GOT3 (cell line): ENCODE measurements around the gene RGS12.

Source experiments
- DNase-seq: peaks from one replicate; lab custom pipeline; 2025; ENCODE audit warnings: mixed read lengths; lab: John Stamatoyannopoulos, UW

Gene RGS12

GRCh38 chr4:3280466-3280865 lies 12.4 kb upstream of the RGS12 start:
- no peak for DNase-seq

- no peak for DNase-seq
Observed at GRCh38 chr4:3283483-3283882, 9.3 kb upstream of the RGS12 start.

GRCh38 chr4:3283916-3284315 lies 8.9 kb upstream of the RGS12 start:
- no peak for DNase-seq

GRCh38 chr4:3284734-3285557 lies 7.9 kb upstream of the RGS12 start:
- DNase-seq, result no peak

- no peak for DNase-seq
Observed at GRCh38 chr4:3285558-3286334, 7.1 kb upstream of the RGS12 start.

GRCh38 chr4:3286335-3287175 lies 6.3 kb upstream of the RGS12 start:
- DNase-seq, result no peak

- DNase-seq, result no peak
Observed at GRCh38 chr4:3287271-3287971, 5.4 kb upstream of the RGS12 start.

- DNase-seq, result no peak
Observed at GRCh38 chr4:3287972-3288570, 4.8 kb upstream of the RGS12 start.

- DNase-seq, result no peak
Observed at GRCh38 chr4:3288571-3289094, 4.2 kb upstream of the RGS12 start.

- no peak for DNase-seq
Observed at GRCh38 chr4:3290476-3290875, 2.3 kb upstream of the RGS12 start.

- no peak for DNase-seq
Observed at GRCh38 chr4:3290889-3291321, 1.9 kb upstream of the RGS12 start.

- no peak for DNase-seq
Observed at GRCh38 chr4:3291411-3291968, 1.3 kb upstream of the RGS12 start.

- no peak for DNase-seq
Observed at GRCh38 chr4:3291969-3292570, 751 bp upstream of the RGS12 start.

- DNase-seq, result no peak
Observed at GRCh38 chr4:3293401-3294391, 875 bp downstream of the RGS12 start.

- no peak for DNase-seq
Observed at GRCh38 chr4:3294401-3295241, 1.8 kb downstream of the RGS12 start.

GRCh38 chr4:3295837-3296624 lies 3.2 kb downstream of the RGS12 start:
- DNase-seq, result no peak

GRCh38 chr4:3296651-3297050 lies 3.8 kb downstream of the RGS12 start:
- DNase-seq, result no peak
